NB4 (cell line): Measurements from ENCODE around the gene RBM20.
A peak's percentile ranks its signal among the peaks of the same experiment; 100 is the strongest.

Source experiments
- DNase-seq: peaks from one replicate; pipeline ENCODE4 v3.0.0; 2010; ENCODE audit warnings: low read depth
- H3K4me3 ChIP-seq: one replicate; pipeline ENCODE4 v1.5.1; 2011; ENCODE audit warnings: mild to moderate bottlenecking, low read depth, low read length, moderate library complexity
- MAX ChIP-seq: IDR thresholded peaks from 2 replicates; pipeline ENCODE4 v1.6.1; 2011; ENCODE audit warnings: low read depth, low read length
- MYC ChIP-seq: IDR thresholded peaks from 2 replicates; pipeline ENCODE4 v1.6.1; 2011; ENCODE audit warnings: low read depth, low read length
- POLR2A ChIP-seq: IDR thresholded peaks from 2 replicates; pipeline ENCODE4 v1.6.1; 2011; ENCODE audit warnings: mild to moderate bottlenecking; ENCODE audit not compliant: insufficient read length; ENCODE audit errors: extremely low read depth
- TF ChIP-seq, protein P1 (sequence below): IDR thresholded peaks from one replicate; pipeline ENCODE4 v1.5.1; 2012; ENCODE audit warnings: low read depth, low read length

Gene RBM20

DNA sequence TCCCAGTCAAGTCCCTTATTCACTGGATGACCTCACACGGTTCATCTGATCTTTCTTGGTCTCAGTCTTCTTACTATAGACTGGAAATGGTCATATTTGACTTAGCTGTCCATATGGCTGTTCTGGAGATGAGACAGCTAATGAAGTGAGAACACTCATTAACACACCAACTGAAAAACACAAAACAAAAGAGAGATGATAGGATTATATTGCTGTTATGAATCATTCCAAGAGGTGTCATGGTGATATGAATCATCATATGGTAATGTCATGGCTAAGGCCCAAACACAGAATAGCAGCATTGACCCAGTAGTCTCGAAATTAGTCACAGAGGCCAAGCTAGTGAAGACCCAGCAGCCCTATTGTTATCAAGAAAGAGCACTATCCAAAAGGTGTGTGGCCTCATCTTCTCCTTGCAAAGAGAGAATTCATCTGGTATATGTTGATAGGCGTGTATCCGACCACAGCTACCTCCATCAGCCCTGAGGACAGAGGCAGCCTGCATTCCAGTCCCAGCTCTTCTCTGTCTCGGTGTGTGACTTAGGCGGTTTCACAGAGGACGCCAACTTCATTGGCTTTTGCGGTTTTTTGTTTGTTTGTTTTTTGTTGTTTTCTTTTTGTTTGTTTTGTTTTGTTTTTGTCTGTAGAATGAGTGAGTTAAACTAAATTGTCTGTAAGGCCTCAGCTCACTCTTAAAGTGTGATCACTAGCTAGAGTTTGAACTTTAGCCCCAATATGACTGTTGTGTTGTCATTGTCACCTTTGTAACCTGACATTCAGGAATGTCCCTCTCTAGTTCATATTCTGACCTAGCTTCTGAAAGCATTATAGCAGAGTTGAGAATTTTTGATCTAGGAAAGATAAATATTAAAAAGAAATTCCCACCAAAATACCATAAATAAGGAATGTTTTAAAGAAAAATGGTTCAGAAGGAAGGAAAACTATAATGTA, 130.2 kb downstream of the RBM20 start:
- DNase-seq, result peak; percentile 19
- TF ChIP-seq POLR2A, result no peak
- no peak for TF ChIP-seq MAX
- no peak for TF ChIP-seq MYC
- TF ChIP-seq, protein P1, sequence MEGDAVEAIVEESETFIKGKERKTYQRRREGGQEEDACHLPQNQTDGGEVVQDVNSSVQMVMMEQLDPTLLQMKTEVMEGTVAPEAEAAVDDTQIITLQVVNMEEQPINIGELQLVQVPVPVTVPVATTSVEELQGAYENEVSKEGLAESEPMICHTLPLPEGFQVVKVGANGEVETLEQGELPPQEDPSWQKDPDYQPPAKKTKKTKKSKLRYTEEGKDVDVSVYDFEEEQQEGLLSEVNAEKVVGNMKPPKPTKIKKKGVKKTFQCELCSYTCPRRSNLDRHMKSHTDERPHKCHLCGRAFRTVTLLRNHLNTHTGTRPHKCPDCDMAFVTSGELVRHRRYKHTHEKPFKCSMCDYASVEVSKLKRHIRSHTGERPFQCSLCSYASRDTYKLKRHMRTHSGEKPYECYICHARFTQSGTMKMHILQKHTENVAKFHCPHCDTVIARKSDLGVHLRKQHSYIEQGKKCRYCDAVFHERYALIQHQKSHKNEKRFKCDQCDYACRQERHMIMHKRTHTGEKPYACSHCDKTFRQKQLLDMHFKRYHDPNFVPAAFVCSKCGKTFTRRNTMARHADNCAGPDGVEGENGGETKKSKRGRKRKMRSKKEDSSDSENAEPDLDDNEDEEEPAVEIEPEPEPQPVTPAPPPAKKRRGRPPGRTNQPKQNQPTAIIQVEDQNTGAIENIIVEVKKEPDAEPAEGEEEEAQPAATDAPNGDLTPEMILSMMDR, result no peak
- no peak overlapping the region for H3K4me3 ChIP-seq

DNA sequence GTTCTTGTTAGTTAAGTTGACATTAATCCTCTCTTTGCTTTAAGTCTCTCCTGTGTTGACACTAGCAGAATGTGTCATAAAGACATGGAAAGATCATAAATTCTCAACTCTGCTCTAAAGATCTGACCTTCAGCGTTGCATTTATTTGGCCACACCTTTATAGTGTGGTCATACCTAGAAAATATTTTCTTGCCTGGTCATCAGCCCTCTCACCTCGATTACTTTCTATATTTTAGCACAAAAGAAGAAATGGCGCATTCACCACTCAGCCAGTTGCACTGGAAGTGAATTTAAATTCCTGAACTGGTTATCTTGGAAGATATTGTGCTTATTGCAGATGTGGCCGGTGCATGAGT, 130.9 kb downstream of the RBM20 start:
- no peak for DNase-seq

GRCh38 chr10:110775406-110775805, 131.3 kb downstream of the RBM20 start:
- TF ChIP-seq, protein P1, result no peak
- TF ChIP-seq POLR2A (no peak), MAX (no peak), MYC (no peak)
- DNase-seq, result no peak
- no peak overlapping the region for H3K4me3 ChIP-seq

More for the DNA sequence above, 130.9 kb downstream of the RBM20 start:
- TF ChIP-seq POLR2A (no peak), MYC (no peak), MAX (no peak)
- TF ChIP-seq, protein P1, result no peak
- H3K4me3 ChIP-seq, result no peak overlapping the region

DNA sequence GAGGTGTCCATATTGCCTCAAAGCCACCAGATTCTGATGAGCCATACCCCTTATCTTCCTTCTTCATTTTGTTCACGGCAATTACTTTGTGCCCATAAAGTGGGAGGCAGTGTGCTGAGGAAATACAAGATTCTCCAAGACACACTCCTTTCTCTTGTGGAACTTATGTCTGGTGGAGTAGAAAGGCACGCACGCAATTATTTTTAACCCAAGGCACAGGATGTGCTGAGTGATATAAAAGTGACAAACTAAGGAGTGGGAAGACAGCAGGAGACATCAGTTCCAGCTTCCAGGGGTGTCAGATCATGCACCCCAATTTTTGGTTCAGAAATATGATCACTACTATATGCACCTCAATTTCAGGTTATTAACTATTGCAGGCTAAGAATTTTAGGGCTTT, 132.9 kb downstream of the RBM20 start:
- DNase-seq, result no peak
- TF ChIP-seq MAX (no peak), POLR2A (no peak), MYC (no peak)
- TF ChIP-seq, protein P1, result no peak
- H3K4me3 ChIP-seq, result no peak overlapping the region

GRCh38 chr10:110777661-110778060, 133.5 kb downstream of the RBM20 start:
- TF ChIP-seq, protein P1, result no peak
- TF ChIP-seq MAX, result no peak
- TF ChIP-seq MYC, result no peak
- no peak for TF ChIP-seq POLR2A
- H3K4me3 ChIP-seq, result no peak overlapping the region
- no peak for DNase-seq
